Measurements from ENCODE around the gene MEIS3. TPM values are rescaled to one million over a fixed set of nuclear protein-coding genes. Genes with fewer than 3 reads are reported as not detected.

Gene MEIS3
- total and polyA plus RNA-seq, 9 of the 15 experiments (the other 6 are each of a cell fraction or from before 2014, with no cell fraction given): 0.06 to 0.80 (median 0.25) TPM; not detected in 1

- ChIA-PET POLR2A (interaction anchor here (0.9 kb wide), 1 partner anchor 12 kb away, joined by 7 read pairs; no protein-coding TSS in a partner anchor), CTCF (ENCODE audit: low intra/inter-chr PET ratio) (no interaction called here)
- H4K20me1 ChIP-seq (replicated peaks; ENCODE audit: control insufficient read depth, insufficient read depth, low read length): no peaks in the 10 kb centered on the region
- H3K27ac ChIP-seq (ENCODE audit: extremely low read depth, low read depth, low read length): no peak overlapping the region; the same call in 2 of the 3 replicates
- no peaks in the 10 kb centered on the region for H3K79me2 ChIP-seq (ENCODE audit: control insufficient read depth, insufficient read depth, low read length)
- TF ChIP-seq ZBTB11 (CRISPR knock-in tag; IDR thresholded peaks at IDR 0.05) (no peak), BHLHE40 (IDR thresholded peaks at IDR 0.05; ENCODE audit: low read length) (0 out of 2 replicates have a peak, but pooled peaks have one; percentile 20), CBFB (CRISPR knock-in tag; IDR thresholded peaks at IDR 0.05) (0 out of 2 replicates have a peak, but pooled peaks have one; percentile 19), GABPA (tag; conservative IDR thresholded peaks at IDR 0.05; ENCODE audit: low read depth) (no peak), KDM1A (IDR thresholded peaks at IDR 0.05) (peak in 1 of 2 experiments; percentile 88; a peak in 2 of 4 replicates), NRF1 (conservative IDR thresholded peaks at IDR 0.05 in 1 of 2, IDR thresholded peaks at IDR 0.05 in 1 of 2) (peak; percentile 15 to 43; a peak in 1 of 4 replicates), MAX (CRISPR knock-in tag; IDR thresholded peaks at IDR 0.05) (peak; percentile 17; the same call in 1 of the 2 replicates)
- no peaks in the 10 kb centered on the region for H3K9me3 ChIP-seq (replicated peaks; ENCODE audit: control insufficient read depth, insufficient read depth, low read depth, low read length)
- H3K27me3 ChIP-seq (ENCODE audit: control insufficient read depth in 2 of 2, insufficient read depth in 2 of 2, low read length in 2 of 2): peaks cover 26 to 57% of the 10 kb centered on the region in 2 experiments
- ATAC-seq (no peak), FAIRE-seq (no peak), DNase-seq (ENCODE audit: extremely low read depth in 1 of 4, low spot score in 3 of 4) (no peak)
- 10% methylated on average over 14 of the region's 14 CpGs for WGBS (ENCODE audit: insufficient coverage, low coverage, missing lambda C conversion rate)
- H2AFZ ChIP-seq (ENCODE audit: low read depth, low read length): no peak overlapping the region
- H3K4me3 ChIP-seq: no peak overlapping the region
- intact Hi-C loops (cut with micrococcal nuclease) (no loop called here), in situ Hi-C loops (cut with MboI) (no loop called here)
- H3K4me2 ChIP-seq (ENCODE audit: insufficient read depth, low read length): no peak overlapping the region
- H3K9ac ChIP-seq (ENCODE audit: insufficient read depth in 1 of 2, low read depth in 2 of 2, low read length in 2 of 2): no peak overlapping the region
- no TSS peak for BruUV-seq (replicated peaks)
- no peaks in the 10 kb centered on the region for H3K36me3 ChIP-seq (ENCODE audit: control insufficient read depth, insufficient read depth, low read length)
- peaks cover 0 to 9% of the 10 kb centered on the region in 2 experiments; a peak in 1 of 5 replicates for H3K4me1 ChIP-seq (replicated peaks in 1 of 2; ENCODE audit: control insufficient read depth in 2 of 2, insufficient read depth in 2 of 2, low read length in 2 of 2)
- H3K9me1 ChIP-seq (ENCODE audit: control insufficient read depth, insufficient read depth, low read length): no peaks in the 10 kb centered on the region
Measured at GRCh38 chr19:47459477-47459876, 40.1 kb upstream of the MEIS3 start.
